CD8-positive, alpha-beta memory T cell (primary cell): Measurements from ENCODE around the gene EIF6. TPM values are rescaled to one million over a fixed set of nuclear protein-coding genes. Genes with fewer than 3 reads are reported as not detected.
A peak's percentile ranks its signal among the peaks of the same experiment; 100 is the strongest.
"Not testable (repeated sequence)": the region's sequence is repeated elsewhere in the genome, so short reads cannot be mapped to it uniquely, and the experiment has no call there.

Experiments
- CTCF ChIA-PET: fragments of 350-600 bp; sonication (Branson Sonifier 250); formaldehyde crosslinking; loops from one replicate; lab custom pipeline; 2021; ENCODE audit warnings: antibody characterized with exemption; lab: Charles Lee
- POLR2A ChIA-PET: fragments of 350-600 bp; sonication (Branson Sonifier 250); formaldehyde crosslinking; loops from one replicate; lab custom pipeline; 2021; ENCODE audit warnings: antibody characterized with exemption; lab: Charles Lee
- DNase-seq, 5 donors: peaks; one replicate each; pipeline versions ENCODE4 v3.0.0 to v3.0.0-alpha.2; 2020 to 2022; ENCODE audit warnings: mixed read lengths in 1 of 5
- H3K27ac ChIP-seq: one replicate; pipeline ENCODE4 v1.7.0; 2013; ENCODE audit warnings: low read depth, mild to moderate bottlenecking, low read length, moderate library complexity
- H3K27me3 ChIP-seq: 2 replicates; pipeline ENCODE4 v1.7.0; 2013; ENCODE audit warnings: low read length, mild to moderate bottlenecking; ENCODE audit not compliant: insufficient read depth, poor library complexity, severe bottlenecking
- H3K36me3 ChIP-seq: 2 replicates; pipeline ENCODE4 v1.7.0; 2013; ENCODE audit warnings: mild to moderate bottlenecking, low read length, moderate library complexity; ENCODE audit not compliant: insufficient read depth
- H3K4me1 ChIP-seq: 2 replicates; pipeline ENCODE4 v1.7.0; 2013; ENCODE audit warnings: mild to moderate bottlenecking, low read length, moderate library complexity; ENCODE audit not compliant: insufficient read depth
- H3K4me3 ChIP-seq: 2 replicates; pipeline ENCODE4 v1.7.0; 2013; ENCODE audit warnings: mild to moderate bottlenecking, low read length
- H3K9me3 ChIP-seq: 2 replicates; pipeline ENCODE4 v1.7.0; 2013; ENCODE audit warnings: mild to moderate bottlenecking, low read length
- H3K27ac Mint-ChIP-seq, 8 donors: one replicate each; pipeline ENCODE4 v1.8.0; 2020 to 2021; ENCODE audit warnings: mixed read lengths in 8 of 8, mild to moderate bottlenecking in 6 of 8, inconsistent platforms in 3 of 8, moderate library complexity in 3 of 8
- H3K27me3 Mint-ChIP-seq, 2 donors: one replicate each; pipeline ENCODE4 v1.8.0; 2020 to 2021; ENCODE audit warnings: mixed read lengths in 2 of 2, mild to moderate bottlenecking in 1 of 2, moderate library complexity in 1 of 2
- H3K36me3 Mint-ChIP-seq, 3 donors: one replicate each; pipeline ENCODE4 v1.8.0; 2020 to 2021; ENCODE audit warnings: mixed read lengths in 3 of 3, inconsistent platforms in 1 of 3, mild to moderate bottlenecking in 1 of 3
- H3K4me1 Mint-ChIP-seq, 3 donors: one replicate each; pipeline ENCODE4 v1.8.0; 2020 to 2021; ENCODE audit warnings: mixed read lengths in 3 of 3, inconsistent platforms in 1 of 3, mild to moderate bottlenecking in 1 of 3
- H3K4me3 Mint-ChIP-seq, 7 donors: one replicate each; pipeline ENCODE4 v1.8.0; 2020 to 2021; ENCODE audit warnings: mixed read lengths in 7 of 7, mild to moderate bottlenecking in 6 of 7, moderate library complexity in 4 of 7, inconsistent platforms in 2 of 7
- H3K9me3 Mint-ChIP-seq, 5 donors: one replicate each; pipeline ENCODE4 v1.8.0; 2020 to 2022; ENCODE audit warnings: mixed read lengths in 5 of 5, mild to moderate bottlenecking in 3 of 5, moderate library complexity in 2 of 5, inconsistent platforms in 1 of 5
- polyA plus RNA-seq: library from polyadenylated mRNA; unstranded; fragments of 300-500 nt; fragmentation: Illumina TruSeq; gene quantifications from one replicate; pipeline ENCODE4 v1.2.3, GENCODE V29; 2021
- total RNA-seq, 2 experiments: library from RNA; stranded (reverse); gene quantifications; one replicate each; pipeline ENCODE4 v1.2.3, GENCODE V29; 2021

EIF6 gene
- total and polyA plus RNA-seq, 3 experiments from 2014 or later = 171 to 207 (median 204) TPM

GRCh38 chr20:35317416-35318210, 33.0 kb upstream of the EIF6 start:
- Mint-ChIP-seq H3K27ac (peak overlapping the region in 2 of 8 donors; percentile 4 to 78), H3K4me1 (peaks cover 10 to 18% (median 14%) of the 10 kb centered on the region in 3 donors), H3K36me3 (peaks cover 3 to 28% (median 3%) of the 10 kb centered on the region in 3 donors), H3K4me3 (no peak overlapping the region), H3K9me3 (no peaks in the 10 kb centered on the region), H3K27me3 (no peaks in the 10 kb centered on the region)
- H3K4me3 ChIP-seq = no peak overlapping the region
- CTCF ChIA-PET = interaction anchor here (1.4 kb wide), 1 partner anchor 14 kb away, joined by 6 read pairs; no protein-coding TSS in a partner anchor
- DNase-seq = no peak
- H3K27ac ChIP-seq = no peak overlapping the region
- H3K36me3 ChIP-seq = no peaks in the 10 kb centered on the region
- no peaks in the 10 kb centered on the region for H3K27me3 ChIP-seq
- POLR2A ChIA-PET = no interaction called here
- H3K9me3 ChIP-seq = no peaks in the 10 kb centered on the region
- peaks cover 4% of the 10 kb centered on the region for H3K4me1 ChIP-seq

DNA sequence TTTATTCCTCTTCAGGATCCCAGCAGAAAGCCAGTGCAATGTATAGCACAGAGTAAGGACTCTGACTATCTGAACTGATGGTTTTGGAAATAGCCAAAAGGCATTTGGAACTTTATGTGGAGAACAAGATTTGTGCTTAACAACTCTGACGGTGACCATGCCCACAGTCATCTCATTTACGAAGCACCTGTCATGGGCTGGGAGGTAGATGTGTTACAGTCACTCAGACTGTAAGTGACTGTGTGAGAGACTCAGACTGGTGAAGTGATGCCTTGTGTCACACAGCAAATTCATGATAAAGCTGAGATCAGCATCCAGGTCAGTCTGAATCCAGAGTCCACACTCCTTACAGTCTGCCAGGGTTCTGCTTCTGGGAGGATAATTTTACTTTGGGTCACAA, 31.5 kb upstream of the EIF6 start:
- Mint-ChIP-seq H3K36me3 (peaks cover 3 to 37% (median 4%) of the 10 kb centered on the region in 3 donors), H3K4me1 (peaks cover 10 to 18% (median 14%) of the 10 kb centered on the region in 3 donors), H3K27ac (peak overlapping the region in 5 of 8 donors; percentile 10 to 94 (median 49)), H3K27me3 (no peaks in the 10 kb centered on the region), H3K9me3 (no peaks in the 10 kb centered on the region), H3K4me3 (no peak overlapping the region)
- Histone ChIP-seq H3K4me1 (peaks cover 4% of the 10 kb centered on the region), H3K36me3 (no peaks in the 10 kb centered on the region), H3K9me3 (no peaks in the 10 kb centered on the region), H3K4me3 (no peak overlapping the region), H3K27me3 (no peaks in the 10 kb centered on the region), H3K27ac (no peak overlapping the region)
- no peak for DNase-seq
- CTCF ChIA-PET = no interaction called here
- POLR2A ChIA-PET = no interaction called here

GRCh38 chr20:35315632-35316020, 31.1 kb upstream of the EIF6 start:
- H3K9me3 ChIP-seq, H3K9me3 Mint-ChIP-seq, H3K27me3 Mint-ChIP-seq, DNase-seq, CTCF ChIA-PET, H3K4me1 ChIP-seq, H3K4me3 ChIP-seq, POLR2A ChIA-PET, H3K27ac ChIP-seq, H3K27me3 ChIP-seq, H3K36me3 ChIP-seq, H3K4me3 Mint-ChIP-seq: not testable (repeated sequence)
- peak overlapping the region in 6 of 8 donors; percentile 4 to 92 (median 42) for H3K27ac Mint-ChIP-seq
- H3K36me3 Mint-ChIP-seq = peaks cover 3 to 37% (median 4%) of the 10 kb centered on the region in 3 donors
- peaks cover 10 to 18% (median 14%) of the 10 kb centered on the region in 3 donors for H3K4me1 Mint-ChIP-seq

- H3K27ac ChIP-seq = no peak overlapping the region
- Mint-ChIP-seq H3K27me3 (no peaks in the 10 kb centered on the region), H3K27ac (peak overlapping the region; percentile 7 to 92 (median 74)), H3K36me3 (peaks cover 3 to 36% (median 4%) of the 10 kb centered on the region in 3 donors), H3K4me1 (peaks cover 10 to 18% (median 14%) of the 10 kb centered on the region in 3 donors), H3K4me3 (no peak overlapping the region), H3K9me3 (no peaks in the 10 kb centered on the region)
- no peak overlapping the region for H3K4me3 ChIP-seq
- CTCF ChIA-PET = no interaction called here
- peaks cover 4% of the 10 kb centered on the region for H3K4me1 ChIP-seq
- no peaks in the 10 kb centered on the region for H3K9me3 ChIP-seq
- DNase-seq = no peak
- H3K36me3 ChIP-seq = no peaks in the 10 kb centered on the region
- no peaks in the 10 kb centered on the region for H3K27me3 ChIP-seq
- POLR2A ChIA-PET = no interaction called here
Measured at GRCh38 chr20:35314816-35315631, 30.5 kb upstream of the EIF6 start.

DNA sequence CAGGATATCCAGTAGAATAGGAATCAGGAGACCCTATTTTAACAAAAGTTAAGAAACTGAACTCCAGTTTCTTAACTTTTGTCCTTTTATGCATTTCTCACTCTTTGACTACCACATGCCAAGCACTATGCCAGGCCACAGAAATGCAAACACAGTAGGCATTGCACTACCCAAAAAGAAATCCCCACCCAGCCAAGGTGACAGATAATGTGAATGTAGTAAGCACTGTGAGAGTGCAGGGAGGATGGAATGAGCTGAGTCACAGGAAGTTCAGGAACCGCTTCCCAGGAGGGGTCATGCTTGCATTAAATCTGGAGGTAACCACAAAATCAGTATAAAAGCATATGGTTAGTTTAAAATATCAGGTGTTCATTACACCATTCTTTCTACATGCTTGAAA, 27.7 kb upstream of the EIF6 start:
- H3K9me3 Mint-ChIP-seq = no peaks in the 10 kb centered on the region
- Histone ChIP-seq H3K27ac (no peak overlapping the region), H3K4me3 (no peak overlapping the region), H3K4me1 (peaks cover 4% of the 10 kb centered on the region), H3K9me3 (no peaks in the 10 kb centered on the region), H3K27me3 (no peaks in the 10 kb centered on the region), H3K36me3 (no peaks in the 10 kb centered on the region)
- POLR2A ChIA-PET = interaction anchor here (0.6 kb wide), 1 partner anchor 70 kb away, joined by 7 read pairs; no protein-coding TSS in a partner anchor
- peaks cover 10 to 18% (median 14%) of the 10 kb centered on the region in 3 donors for H3K4me1 Mint-ChIP-seq
- peaks cover 3 to 48% (median 3%) of the 10 kb centered on the region in 3 donors for H3K36me3 Mint-ChIP-seq
- H3K4me3 Mint-ChIP-seq = no peak overlapping the region
- no peak overlapping the region for H3K27ac Mint-ChIP-seq
- CTCF ChIA-PET = no interaction called here
- no peaks in the 10 kb centered on the region for H3K27me3 Mint-ChIP-seq
- DNase-seq = no peak

DNA sequence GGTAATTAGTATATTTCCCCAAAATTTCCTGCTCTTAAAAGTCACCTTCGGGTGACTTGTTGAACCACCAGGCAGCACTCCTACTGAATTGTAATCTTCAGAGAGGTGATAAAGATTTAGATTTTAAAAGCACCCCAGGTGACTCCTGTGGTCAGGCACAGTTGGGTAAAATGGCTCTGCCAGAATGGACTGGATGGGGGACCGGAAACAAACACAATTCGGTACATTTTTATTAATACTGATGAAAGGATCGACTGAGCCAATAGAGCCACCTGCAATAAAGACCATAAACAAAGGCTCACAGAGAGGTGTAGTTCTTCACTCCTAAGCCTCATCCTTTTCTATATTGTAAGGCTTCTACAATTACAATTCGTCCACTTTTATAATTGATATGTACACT, 27.2 kb upstream of the EIF6 start:
- Mint-ChIP-seq H3K4me3 (no peak overlapping the region), H3K4me1 (peaks cover 10 to 18% (median 14%) of the 10 kb centered on the region in 3 donors)

GRCh38 chr20:35311409-35311808, 26.8 kb upstream of the EIF6 start:
- peaks cover 3 to 50% (median 5%) of the 10 kb centered on the region in 3 donors for H3K36me3 Mint-ChIP-seq
- H3K4me1 Mint-ChIP-seq = peaks cover 10 to 18% (median 14%) of the 10 kb centered on the region in 3 donors
- Histone ChIP-seq H3K4me1 (peaks cover 4% of the 10 kb centered on the region), H3K9me3 (no peaks in the 10 kb centered on the region), H3K27me3 (no peaks in the 10 kb centered on the region), H3K36me3 (no peaks in the 10 kb centered on the region), H3K4me3 (no peak overlapping the region), H3K27ac (no peak overlapping the region)
- no peaks in the 10 kb centered on the region for H3K9me3 Mint-ChIP-seq
- CTCF ChIA-PET = no interaction called here
- no peak overlapping the region for H3K4me3 Mint-ChIP-seq
- POLR2A ChIA-PET = no interaction called here
- DNase-seq = no peak
- H3K27me3 Mint-ChIP-seq = no peaks in the 10 kb centered on the region
- H3K27ac Mint-ChIP-seq = no peak overlapping the region

More for the DNA sequence above, 27.2 kb upstream of the EIF6 start:
- Mint-ChIP-seq H3K9me3 (no peaks in the 10 kb centered on the region), H3K27ac (no peak overlapping the region), H3K36me3 (peaks cover 3 to 48% (median 3%) of the 10 kb centered on the region in 3 donors), H3K27me3 (no peaks in the 10 kb centered on the region)
- no peak for DNase-seq
- no peak overlapping the region for H3K27ac ChIP-seq
- H3K9me3 ChIP-seq = no peaks in the 10 kb centered on the region
- no peaks in the 10 kb centered on the region for H3K36me3 ChIP-seq
- H3K4me3 ChIP-seq = no peak overlapping the region
- H3K4me1 ChIP-seq = peaks cover 4% of the 10 kb centered on the region
- no peaks in the 10 kb centered on the region for H3K27me3 ChIP-seq
- CTCF ChIA-PET = no interaction called here
- POLR2A ChIA-PET = interaction anchor here (0.6 kb wide), 1 partner anchor 71 kb away, joined by 7 read pairs; no protein-coding TSS in a partner anchor
